Spleen (tissue), 13 donors: Measurements from ENCODE around the gene RUFY1. TPM values are rescaled to one million over a fixed set of nuclear protein-coding genes. Genes with fewer than 3 reads are reported as not detected.
A peak's percentile ranks its signal among the peaks of the same experiment; 100 is the strongest.
"Not testable (repeated sequence)": the region's sequence is repeated elsewhere in the genome, so short reads cannot be mapped to it uniquely, and the experiment has no call there.

Source experiments
- DNase-seq: peaks from one replicate; pipeline ENCODE4 v3.0.0-alpha.2; 2020
- H3K27ac ChIP-seq, 8 donors: fragments of 200-600 bp; sonication (generic) in 7 of 8; 1 replicate in 4 of 8; 2 replicates in 4 of 8; pipeline versions ENCODE4 v1.5.0 to v1.8.0; 2016 to 2021; ENCODE audit warnings: inconsistent platforms in 4 of 8, mild to moderate bottlenecking in 4 of 8, moderate library complexity in 1 of 8
- H3K27me3 ChIP-seq, 7 donors: fragments of 200-600 bp; sonication (generic) in 6 of 7; replicated peaks in 1 of 7; 1 replicate in 4 of 7; 2 replicates in 3 of 7; pipeline versions ENCODE4 v1.5.0 to v1.8.0; 2016 to 2021; ENCODE audit warnings: inconsistent platforms in 3 of 7, mild to moderate bottlenecking in 1 of 7
- H3K36me3 ChIP-seq, 6 donors: fragments of 200-600 bp; sonication (generic) in 5 of 6; 1 replicate in 4 of 6; 2 replicates in 2 of 6; pipeline versions ENCODE4 v1.5.0 to v1.8.0; 2016 to 2021; ENCODE audit warnings: inconsistent platforms in 2 of 6
- H3K4me1 ChIP-seq, 6 donors: fragments of 200-600 bp; sonication (generic) in 5 of 6; 1 replicate in 3 of 6; 2 replicates in 3 of 6; pipeline versions ENCODE4 v1.5.0 to v1.8.0; 2016 to 2021; ENCODE audit warnings: inconsistent platforms in 3 of 6
- H3K4me3 ChIP-seq, 8 donors: fragments of 200-600 bp; sonication (generic) in 7 of 8; 1 replicate in 4 of 8; 2 replicates in 4 of 8; pipeline versions ENCODE4 v1.5.0 to v1.8.0; 2016 to 2021; ENCODE audit warnings: inconsistent platforms in 4 of 8, mild to moderate bottlenecking in 4 of 8, moderate library complexity in 2 of 8
- H3K9me3 ChIP-seq, 8 donors: fragments of 200-600 bp; sonication (generic) in 7 of 8; 1 replicate in 4 of 8; 2 replicates in 4 of 8; pipeline versions ENCODE4 v1.5.0 to v1.8.0; 2016 to 2021; ENCODE audit warnings: inconsistent platforms in 4 of 8
- POLR2A ChIP-seq, 3 donors: fragments of 450-650 bp; IDR thresholded peaks; one replicate each; pipeline ENCODE4 v1.5.1; 2017; ENCODE audit warnings: antibody characterized with exemption in 3 of 3, mild to moderate bottlenecking in 1 of 3
- POLR2AphosphoS5 ChIP-seq, 3 donors: sonication (generic); formaldehyde crosslinking; IDR thresholded peaks; one replicate each; pipeline ENCODE4 v1.5.1; 2017; ENCODE audit warnings: antibody characterized with exemption in 3 of 3
- WGBS, 5 donors: extraction: QIAGEN DNeasy Blood & Tissue Kit in 3 of 5; methylation state at CpG; one replicate each; pipeline versions ENCODE4 v1.1.5 to v1.1.7; 2013 to 2018; 5-methylcytosine and 5-hydroxymethylcytosine counted together
- intact Hi-C: fragments of 100-400 bp; cut with DNase I; formaldehyde crosslinking; loops from one replicate; pipeline ENCODE4 v1.15.0; 2023; ENCODE audit warnings: low total_unique reads
- long read RNA-seq, 2 donors: transcript quantifications; one replicate each; lab custom pipeline, GENCODE V29; 2026
- polyA plus RNA-seq, 3 donors: library from polyadenylated mRNA; stranded (reverse); fragments of 200-250 nt; gene quantifications; one replicate each; pipeline ENCODE4 v1.2.1, GENCODE V29; 2013
- total RNA-seq, 7 donors: library from RNA; depleted of rRNA in 3 of 7; stranded (reverse); fragments of >200 nt in 3 of 7; fragmentation: NEBNext Ultra II Directional in 4 of 7; extraction: Animal tissue kit (Norgen Biotek cat#: 25700) in 4 of 7; gene quantifications; one replicate each; pipeline versions ENCODE4 v1.1.0 to v1.2.1, GENCODE V29; 2016 to 2021
- TF ChIP-seq, protein P1 (sequence below), 11 experiments: fragments of 200-600 bp in 7 of 11; fragments of 450-650 bp in 4 of 11; sonication (generic) in 4 of 11; IDR thresholded peaks in 8 of 11; conservative IDR thresholded peaks in 3 of 11; 1 replicate in 7 of 11; 2 replicates in 4 of 11; pipeline versions ENCODE4 v1.4.0 to v1.8.0; 2016 to 2021; ENCODE audit warnings: antibody characterized with exemption in 11 of 11, inconsistent platforms in 4 of 11, mild to moderate bottlenecking in 1 of 11
- donor health status: healthy with polysubstance abuse.
- donor health status: DM: no; HTN: no; CAD: no; lungs with moderate emphysema.
- donor health status: DM: no; HTN: no; CAD: no.
- donor health status: Bipolar disorder and iron deficiency.
- donor health status: healthy.
- donor health status: DM: no; HTN: no; CAD: no.
- donor health status: DM: yes; HTN: yes; CAD: no.

RUFY1 gene
- total RNA-seq: 10 to 100 TPM; 59.5 to 89.6 (median 69.3) TPM
- polyA plus RNA-seq: 10 to 100 TPM; 33.9 to 43.2 (median 36.0) TPM
- long read RNA-seq, donor 1, partial matches to known transcripts: 177 of 196 reads
- long read RNA-seq, donor 1, other reads (novel, unspliced or antisense): 11 of 196 reads
- long read RNA-seq, donor 2, partial matches to known transcripts: 115 of 120 reads
- long read RNA-seq, donor 2, other reads (novel, unspliced or antisense): 0 of 120 reads

GRCh38 chr5:179550511-179551342, at the start of gene RUFY1:
RUFY1 (plus strand) TSS chr5:179550554; CDS start chr5:179550570, 16 bp downstream.
- Histone ChIP-seq H3K27ac (peak within 1 kb of the TSS; percentile 95 to 99 (median 98)), H3K9me3 (no peaks in the 10 kb centered on the region), H3K27me3 (no peaks in the 10 kb centered on the region), H3K4me1 (peaks cover 21 to 64% (median 47%) of the 10 kb centered on the region in 6 donors), H3K36me3 (peaks cover 0 to 7% (median 0%) of the 10 kb centered on the region in 6 donors), H3K4me3 (peak within 1 kb of the TSS; percentile 64 to 89 (median 79))
- DNase-seq: peak; percentile 97
- intact Hi-C loops: loop anchor here (10.0 kb wide), 1 partner anchor 64 kb away; no protein-coding TSS in a partner anchor
- TF ChIP-seq POLR2AphosphoS5 (IDR thresholded peaks at IDR 0.05) (peak; percentile 90 to 94 (median 90)), POLR2A (IDR thresholded peaks at IDR 0.05) (peak; percentile 57 to 72 (median 65))
- TF ChIP-seq, protein P1, sequence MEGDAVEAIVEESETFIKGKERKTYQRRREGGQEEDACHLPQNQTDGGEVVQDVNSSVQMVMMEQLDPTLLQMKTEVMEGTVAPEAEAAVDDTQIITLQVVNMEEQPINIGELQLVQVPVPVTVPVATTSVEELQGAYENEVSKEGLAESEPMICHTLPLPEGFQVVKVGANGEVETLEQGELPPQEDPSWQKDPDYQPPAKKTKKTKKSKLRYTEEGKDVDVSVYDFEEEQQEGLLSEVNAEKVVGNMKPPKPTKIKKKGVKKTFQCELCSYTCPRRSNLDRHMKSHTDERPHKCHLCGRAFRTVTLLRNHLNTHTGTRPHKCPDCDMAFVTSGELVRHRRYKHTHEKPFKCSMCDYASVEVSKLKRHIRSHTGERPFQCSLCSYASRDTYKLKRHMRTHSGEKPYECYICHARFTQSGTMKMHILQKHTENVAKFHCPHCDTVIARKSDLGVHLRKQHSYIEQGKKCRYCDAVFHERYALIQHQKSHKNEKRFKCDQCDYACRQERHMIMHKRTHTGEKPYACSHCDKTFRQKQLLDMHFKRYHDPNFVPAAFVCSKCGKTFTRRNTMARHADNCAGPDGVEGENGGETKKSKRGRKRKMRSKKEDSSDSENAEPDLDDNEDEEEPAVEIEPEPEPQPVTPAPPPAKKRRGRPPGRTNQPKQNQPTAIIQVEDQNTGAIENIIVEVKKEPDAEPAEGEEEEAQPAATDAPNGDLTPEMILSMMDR (IDR thresholded peaks at IDR 0.05 in 8 of 11, conservative IDR thresholded peaks at IDR 0.05 in 3 of 11): peak in 3 of 11 experiments; percentile 15 to 39 (median 16)
- WGBS, 5 donors: 0% methylated on average over 18 to 109 of the region's 109 CpGs

DNA sequence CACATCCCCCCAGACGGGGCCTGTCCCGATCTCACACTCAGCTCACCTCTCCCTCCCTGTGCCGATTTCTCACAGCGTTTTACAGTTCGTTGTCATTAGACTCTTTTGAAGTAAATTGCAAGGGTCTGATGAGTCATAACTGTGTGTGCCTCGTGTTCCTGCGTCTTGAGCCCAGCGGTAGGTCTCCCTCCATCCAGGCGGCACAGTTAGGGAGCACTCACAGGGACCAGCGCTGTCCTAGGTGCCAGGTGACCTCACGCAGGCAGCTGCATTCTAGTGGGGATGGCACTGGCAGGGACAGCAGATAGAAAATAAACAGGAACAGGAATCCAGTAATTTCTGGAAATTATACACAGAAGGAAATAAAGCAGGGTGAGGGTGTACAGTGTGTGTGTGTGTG, 48.4 kb upstream of the RUFY1 start:
- H3K4me1 ChIP-seq, H3K4me3 ChIP-seq, DNase-seq, H3K9me3 ChIP-seq, H3K27ac ChIP-seq, intact Hi-C loops, H3K27me3 ChIP-seq, H3K36me3 ChIP-seq: not testable (repeated sequence)
- no CpG with 5 or more reads among the region's 11 CpGs for WGBS, 5 donors

- not testable (repeated sequence) for DNase-seq
Observed at GRCh38 chr5:179502420-179502819, 47.9 kb upstream of the RUFY1 start.

GRCh38 chr5:179504191-179504590, 46.2 kb upstream of the RUFY1 start:
- no peak for DNase-seq
- WGBS, 5 donors: 64 to 70% (median 67%) methylated on average over 7 of the region's 7 CpGs
- H3K36me3 ChIP-seq: no peaks in the 10 kb centered on the region
- intact Hi-C loops: no loop called here
- H3K4me3 ChIP-seq: no peak overlapping the region
- H3K4me1 ChIP-seq: peaks cover 0 to 15% (median 0%) of the 10 kb centered on the region in 6 donors
- peaks cover 0 to 6% (median 0%) of the 10 kb centered on the region in 8 donors for H3K9me3 ChIP-seq
- no peak overlapping the region for H3K27ac ChIP-seq
- H3K27me3 ChIP-seq: no peaks in the 10 kb centered on the region
- TF ChIP-seq POLR2AphosphoS5 (IDR thresholded peaks at IDR 0.05): no peak
- TF ChIP-seq, protein P1 (IDR thresholded peaks at IDR 0.05 in 8 of 11, conservative IDR thresholded peaks at IDR 0.05 in 3 of 11): no peak
- TF ChIP-seq POLR2A (IDR thresholded peaks at IDR 0.05): no peak

More at GRCh38 chr5:179502420-179502819, 47.9 kb upstream of the RUFY1 start:
- H3K27ac ChIP-seq, H3K4me3 ChIP-seq, H3K4me1 ChIP-seq, H3K27me3 ChIP-seq, H3K36me3 ChIP-seq, intact Hi-C loops, H3K9me3 ChIP-seq: not testable (repeated sequence)
- 84 to 92% (median 88%) methylated on average over 4 to 8 of the region's 8 CpGs for WGBS, 5 donors
